NCI-H748 (cell line): ENCODE measurements around the gene PRTN3.
"Not testable (repeated sequence)": the region's sequence is repeated elsewhere in the genome, so short reads cannot be mapped to it uniquely, and the experiment has no call there.

ENCODE experiments used
- DNase-seq: peaks from one replicate; lab custom pipeline; 2025; ENCODE audit not compliant: unreplicated experiment; lab: John Stamatoyannopoulos, UW

PRTN3 gene

DNA sequence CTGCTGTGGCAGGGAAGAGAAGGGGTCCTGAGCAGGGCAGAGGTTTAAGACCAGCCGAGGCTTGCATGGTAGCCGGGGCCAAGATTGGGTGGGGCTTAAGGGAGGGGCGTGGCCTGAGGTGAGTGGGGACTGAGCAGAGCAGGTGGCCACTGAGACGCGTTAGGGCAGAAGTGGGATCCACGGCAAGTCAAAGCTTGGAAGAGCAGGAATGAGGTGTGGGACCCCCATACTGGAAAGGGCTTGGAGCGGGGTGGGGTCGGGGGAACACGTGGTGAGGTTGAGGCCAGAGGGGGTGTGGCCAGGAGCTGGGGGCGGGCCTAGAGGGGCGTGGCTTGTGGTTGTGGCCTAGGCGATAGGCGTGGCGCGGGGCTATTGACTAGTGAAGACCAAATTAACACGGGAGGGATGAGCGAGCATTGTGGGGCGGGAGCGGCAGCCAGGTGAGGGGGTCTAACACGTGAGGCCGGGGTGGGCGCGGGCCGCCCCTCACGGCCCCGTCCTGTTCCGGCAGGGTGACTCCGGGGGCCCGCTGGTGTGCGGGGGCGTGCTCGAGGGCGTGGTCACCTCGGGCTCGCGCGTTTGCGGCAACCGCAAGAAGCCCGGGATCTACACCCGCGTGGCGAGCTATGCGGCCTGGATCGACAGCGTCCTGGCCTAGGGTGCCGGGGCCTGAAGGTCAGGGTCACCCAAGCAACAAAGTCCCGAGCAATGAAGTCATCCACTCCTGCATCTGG, 21.9 kb downstream of the PRTN3 start:
- peak; percentile 58 for DNase-seq

DNA sequence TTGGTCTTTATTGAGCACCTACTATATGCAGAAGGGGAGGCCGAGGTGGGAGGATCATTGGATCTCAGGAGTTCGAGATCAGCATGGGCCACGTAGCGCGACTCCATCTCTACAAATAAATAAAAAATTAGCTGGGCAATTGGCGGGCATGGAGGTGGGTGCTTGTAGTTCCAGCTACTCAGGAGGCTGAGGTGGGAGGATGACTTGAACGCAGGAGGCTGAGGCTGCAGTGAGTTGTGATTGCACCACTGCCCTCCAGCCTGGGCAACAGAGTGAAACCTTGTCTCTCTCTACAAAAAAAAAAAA, 22.5 kb downstream of the PRTN3 start:
- no peak for DNase-seq

DNA sequence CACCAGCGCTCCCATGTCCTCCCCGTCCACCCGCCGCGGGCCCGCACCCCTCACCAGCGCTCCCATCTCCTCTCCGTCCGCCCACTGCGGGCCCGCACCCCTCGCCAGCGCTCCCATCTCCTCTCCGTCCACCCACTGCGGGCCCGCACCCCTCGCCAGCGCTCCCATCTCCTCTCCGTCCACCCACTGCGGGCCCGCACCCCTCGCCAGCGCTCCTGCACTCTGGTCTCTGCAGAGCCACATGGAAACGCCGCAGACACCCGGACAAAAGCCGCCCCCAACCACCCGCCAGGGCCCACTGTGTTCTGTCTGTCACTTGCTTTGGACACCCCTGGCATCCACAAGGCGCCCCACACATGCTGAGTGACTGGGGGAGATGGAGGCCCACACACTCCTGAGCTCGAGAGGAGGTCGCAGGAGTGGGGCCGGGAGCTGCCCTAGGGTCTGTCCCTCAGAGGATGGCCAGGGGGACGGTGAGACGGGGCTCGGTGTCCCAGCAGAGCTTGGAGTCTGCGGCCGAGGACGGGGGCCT, 26.0 kb downstream of the PRTN3 start:
- DNase-seq: no peak

DNA sequence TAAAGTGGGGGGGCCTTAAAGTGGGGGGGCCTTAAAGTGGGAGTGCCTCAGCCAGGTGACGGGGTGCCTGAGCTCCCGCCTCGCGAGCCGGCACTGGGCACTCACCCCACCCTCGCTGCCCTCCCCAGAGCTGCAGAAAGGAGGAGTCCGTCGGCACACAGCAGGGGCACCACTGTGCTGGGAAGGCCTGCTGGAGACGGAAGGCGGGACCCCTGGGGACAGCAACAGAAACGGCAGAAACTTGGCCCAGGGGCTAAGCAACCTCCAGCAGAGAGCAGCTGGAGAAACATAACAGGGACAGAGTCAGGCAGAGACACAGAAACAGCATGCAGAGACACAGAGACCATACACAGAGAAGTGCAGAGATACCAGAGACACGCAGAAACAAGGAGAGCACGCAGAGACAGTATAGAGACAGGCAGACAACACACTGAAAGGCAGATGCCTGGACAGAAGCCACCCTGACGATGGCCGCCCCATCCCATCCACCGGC, 26.5 kb downstream of the PRTN3 start:
- DNase-seq: no peak

DNA sequence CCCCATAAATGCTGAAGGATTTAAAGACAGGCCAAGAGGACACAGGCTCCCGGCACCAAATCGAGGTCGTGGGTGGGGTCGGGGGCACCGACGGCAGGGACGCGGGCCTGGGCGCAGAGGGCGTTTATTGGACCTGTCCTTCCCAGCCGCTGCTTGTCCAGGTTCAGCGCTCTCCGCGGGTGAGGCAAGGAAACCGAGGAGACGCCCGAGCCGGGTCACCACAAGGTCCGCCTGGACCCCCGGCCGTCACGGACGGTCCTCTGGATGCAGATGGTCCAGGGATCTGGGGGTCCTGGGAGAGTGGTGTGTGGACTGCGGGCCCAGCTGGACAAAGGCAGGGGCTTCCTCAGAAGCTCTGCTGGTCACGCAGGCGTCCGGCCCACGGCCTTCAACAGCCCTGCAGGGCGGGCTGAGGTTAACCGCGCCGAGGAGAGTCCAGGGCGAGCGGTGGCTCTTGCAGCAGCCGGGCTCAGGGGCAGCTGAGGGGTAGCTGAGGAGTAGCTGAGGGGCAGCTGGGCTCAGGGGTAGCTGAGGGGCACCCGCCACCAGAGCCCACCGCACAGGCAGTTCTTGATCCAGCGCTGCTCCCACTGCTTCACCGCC, 27.2 kb downstream of the PRTN3 start:
- no peak for DNase-seq

DNA sequence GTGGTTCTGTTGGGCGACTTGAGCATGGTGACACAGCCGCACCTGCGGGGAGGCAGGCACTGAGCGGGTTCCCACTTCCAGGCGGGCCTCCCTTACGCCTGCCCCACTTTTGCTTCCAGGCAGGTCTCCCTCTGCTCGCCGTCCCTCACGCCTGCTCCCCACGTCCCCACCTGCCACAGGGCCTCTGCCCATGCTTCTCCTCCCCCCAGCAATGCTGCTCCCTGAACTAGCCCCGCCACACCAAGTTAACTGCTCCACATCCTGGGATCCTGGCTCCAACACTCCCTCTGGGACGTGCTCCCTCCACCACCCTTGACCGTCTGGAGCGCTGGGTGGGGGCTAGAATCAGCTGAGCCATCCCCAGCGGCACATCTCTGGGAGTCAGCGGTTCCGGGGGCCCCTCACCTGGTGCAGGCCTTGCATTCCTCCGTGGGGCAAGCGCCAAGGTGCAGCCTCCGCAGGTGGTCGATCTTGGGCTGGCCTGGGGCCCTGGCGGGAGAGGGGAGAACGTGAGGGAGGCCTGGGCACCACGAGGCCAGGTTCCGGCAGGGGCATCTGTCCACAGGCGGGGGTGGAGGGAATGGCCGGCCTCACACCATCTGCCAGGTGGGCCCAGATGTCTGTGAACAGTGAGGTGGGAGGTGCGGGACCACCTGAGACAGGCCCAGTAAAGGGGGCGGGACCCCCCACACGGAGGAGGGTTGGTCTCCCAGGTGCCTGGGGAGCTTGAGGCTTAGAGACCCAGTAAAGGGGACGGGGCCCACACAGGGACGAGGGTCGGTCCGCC, 27.9 kb downstream of the PRTN3 start:
- DNase-seq: no peak

DNA sequence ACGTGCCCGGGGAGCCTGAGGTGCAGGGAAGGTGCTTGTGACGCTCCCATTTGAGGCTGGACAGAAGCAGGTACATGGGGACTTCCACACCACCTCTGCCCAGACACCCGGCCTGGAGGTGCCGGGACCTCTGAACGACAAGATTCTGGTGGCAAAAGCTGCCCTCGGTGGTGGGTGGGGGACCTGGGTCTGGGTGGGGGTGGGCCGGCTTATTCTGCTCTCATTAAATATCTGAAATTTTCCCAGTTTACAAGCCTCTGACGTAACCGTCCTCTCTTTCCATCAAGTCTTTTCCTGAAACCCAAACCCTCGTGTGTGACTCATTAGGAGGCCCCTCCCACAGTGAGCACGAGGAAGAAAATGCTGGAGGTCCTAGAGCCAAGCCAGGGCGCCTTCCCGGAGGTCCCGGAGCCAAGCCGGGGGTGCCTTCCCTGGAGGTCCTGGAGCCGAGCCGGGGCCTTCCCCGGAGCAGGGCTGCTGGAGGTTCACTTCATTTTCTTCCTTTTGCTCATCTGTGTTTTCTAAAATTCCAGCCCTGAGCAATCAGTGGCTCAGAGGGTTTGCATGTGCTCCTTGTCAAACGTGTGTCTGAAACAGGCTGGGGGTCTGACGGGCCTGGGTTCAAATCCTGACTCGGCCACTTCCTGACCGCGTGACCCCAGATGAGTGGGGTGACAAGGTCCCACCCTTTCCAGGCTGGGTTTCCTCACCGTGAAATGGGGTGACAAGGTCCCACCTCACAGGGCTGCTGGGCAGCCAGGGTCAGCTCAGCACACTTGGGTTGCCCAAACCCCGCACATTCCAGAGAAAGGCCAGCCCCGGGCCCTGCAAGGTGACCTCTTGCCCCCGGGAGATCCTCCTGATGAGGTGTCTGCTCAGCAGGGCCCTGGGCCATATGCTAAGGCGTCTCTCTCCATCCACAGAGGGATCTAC, 28.7 kb downstream of the PRTN3 start:
- no peak for DNase-seq

DNA sequence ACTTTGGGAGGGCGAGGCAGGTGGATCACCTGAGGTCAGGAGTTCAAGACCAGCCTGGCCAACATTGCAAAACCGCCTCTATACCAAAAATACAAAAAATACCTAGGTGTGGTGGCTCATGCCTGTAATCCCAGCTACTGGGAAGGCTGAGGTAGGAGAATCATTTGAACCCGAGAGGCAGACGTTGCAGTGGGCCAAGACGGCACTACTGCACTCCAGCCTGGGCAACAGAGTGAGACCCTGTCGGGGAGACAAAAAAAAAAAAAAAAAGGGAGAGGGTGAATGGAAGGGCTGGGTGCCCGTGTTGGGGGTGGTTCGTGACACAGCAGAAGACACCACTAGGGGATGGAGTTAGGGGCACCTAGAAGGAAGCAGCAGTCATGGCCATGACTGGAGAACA, 29.5 kb downstream of the PRTN3 start:
- DNase-seq: no peak

DNA sequence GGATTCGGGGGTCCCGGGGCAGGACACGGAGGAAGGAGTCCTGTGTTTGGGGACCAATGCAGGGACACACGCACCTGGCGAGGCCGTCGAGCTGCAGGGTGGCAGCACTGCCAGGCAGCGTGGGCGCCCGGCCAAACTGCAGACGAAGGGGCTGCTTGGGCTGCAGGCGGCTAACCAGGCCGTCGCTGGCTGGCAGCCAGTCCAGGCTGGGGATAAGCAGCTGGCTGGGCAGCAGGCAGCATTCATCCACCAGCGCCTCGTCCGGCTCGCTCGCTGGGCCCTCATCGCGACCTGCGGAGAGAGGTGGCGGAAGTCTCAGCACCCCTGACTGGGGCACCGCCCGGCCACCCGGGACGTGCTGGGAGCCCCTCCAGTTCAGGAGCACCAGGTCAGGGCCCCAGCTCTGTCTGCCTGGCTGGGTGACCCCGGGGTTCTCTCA, 30.2 kb downstream of the PRTN3 start:
- no peak for DNase-seq

DNA sequence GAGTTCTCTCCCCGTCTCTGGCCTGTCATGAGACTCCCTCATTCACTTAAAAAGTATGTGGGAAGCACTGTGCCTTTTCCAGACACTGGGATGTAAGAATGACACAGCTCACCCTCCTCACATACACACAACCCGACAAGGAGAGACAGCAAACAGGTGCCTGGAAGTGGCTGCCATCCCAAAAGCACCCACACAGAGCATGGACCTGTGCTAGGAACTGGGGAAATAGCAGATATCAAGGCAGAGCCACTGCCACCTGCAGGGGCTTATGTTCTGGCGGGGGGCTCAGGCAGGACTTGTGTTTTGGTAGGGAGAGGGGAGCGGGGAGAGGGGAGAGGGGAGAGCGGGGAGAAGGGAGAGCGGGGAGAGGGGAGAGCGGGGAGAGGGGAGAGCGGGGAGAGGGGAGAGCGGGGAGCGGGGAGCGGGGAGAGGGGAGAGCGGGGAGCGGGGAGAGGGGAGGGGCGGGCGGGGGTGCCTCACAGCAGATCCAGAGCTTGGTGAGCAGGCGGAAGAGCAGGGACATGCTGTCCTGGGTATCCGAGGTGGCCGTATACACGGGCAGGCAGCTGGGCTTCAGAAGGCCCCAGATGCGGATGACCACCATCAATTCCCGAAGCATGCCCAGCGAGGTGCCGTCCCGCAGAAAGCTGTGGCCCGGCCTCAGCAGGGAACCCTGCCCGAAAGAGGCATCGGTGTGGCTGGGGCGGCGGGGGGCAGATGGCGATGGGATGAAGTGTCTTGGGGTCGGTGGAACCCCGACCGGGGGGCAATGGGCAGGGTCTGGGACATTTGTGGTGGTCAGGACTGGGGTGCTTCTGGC, 30.9 kb downstream of the PRTN3 start:
- no peak for DNase-seq

DNA sequence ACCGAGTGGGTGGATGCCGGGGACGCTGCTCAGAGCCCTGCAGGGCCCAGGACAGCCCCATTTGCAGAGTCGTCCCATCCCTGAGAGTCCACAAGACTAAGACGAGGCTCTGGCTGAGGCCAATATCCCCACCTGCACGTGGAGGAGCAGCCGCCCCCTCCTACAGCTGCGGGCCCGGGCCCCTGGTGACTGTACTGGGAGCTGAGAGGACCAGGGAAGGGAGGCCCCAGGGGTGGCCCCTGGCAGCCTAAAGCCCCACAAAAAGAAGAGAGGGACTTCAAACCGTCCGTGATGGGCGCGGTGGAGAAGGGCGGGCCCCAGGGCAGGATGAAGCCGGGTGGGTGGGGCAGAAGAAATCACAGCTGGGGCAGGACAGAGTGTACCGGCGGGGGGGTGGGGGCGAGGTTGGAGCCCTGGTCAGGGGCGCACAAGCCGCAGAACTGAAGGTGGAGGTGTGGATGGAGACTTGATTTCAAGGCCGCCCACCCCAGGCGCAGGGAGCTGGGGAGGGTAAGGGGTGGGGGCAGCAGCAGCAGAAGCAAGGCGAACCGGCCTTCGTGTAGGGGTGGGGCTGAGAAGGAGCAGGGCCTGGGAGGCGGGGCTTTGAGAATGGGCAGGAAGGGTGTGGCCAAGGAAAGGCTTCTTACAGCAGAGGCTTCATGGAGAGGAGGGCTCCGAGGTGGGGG, 31.6 kb downstream of the PRTN3 start:
- DNase-seq: peak; percentile 32

DNA sequence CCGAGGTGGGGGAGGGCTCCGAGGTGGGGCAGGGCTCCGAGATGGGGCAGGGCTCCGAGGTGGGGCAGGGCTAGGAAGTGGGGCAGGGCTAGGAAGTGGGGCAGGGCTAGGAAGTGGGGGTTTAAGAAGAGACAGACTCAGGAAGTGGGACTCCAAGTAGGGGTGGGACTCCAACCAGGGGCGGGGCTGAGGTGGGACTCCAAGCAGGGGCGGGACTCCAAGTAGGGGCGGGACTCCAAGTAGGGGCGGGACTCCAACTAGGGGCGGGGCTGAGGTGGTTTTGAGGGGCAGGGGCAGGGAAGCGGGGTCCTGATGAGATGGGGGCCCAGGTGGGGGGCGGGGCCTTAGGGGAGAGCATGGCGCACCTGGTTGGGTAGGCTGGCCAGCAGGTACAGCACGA, 32.3 kb downstream of the PRTN3 start:
- DNase-seq: no peak

DNA sequence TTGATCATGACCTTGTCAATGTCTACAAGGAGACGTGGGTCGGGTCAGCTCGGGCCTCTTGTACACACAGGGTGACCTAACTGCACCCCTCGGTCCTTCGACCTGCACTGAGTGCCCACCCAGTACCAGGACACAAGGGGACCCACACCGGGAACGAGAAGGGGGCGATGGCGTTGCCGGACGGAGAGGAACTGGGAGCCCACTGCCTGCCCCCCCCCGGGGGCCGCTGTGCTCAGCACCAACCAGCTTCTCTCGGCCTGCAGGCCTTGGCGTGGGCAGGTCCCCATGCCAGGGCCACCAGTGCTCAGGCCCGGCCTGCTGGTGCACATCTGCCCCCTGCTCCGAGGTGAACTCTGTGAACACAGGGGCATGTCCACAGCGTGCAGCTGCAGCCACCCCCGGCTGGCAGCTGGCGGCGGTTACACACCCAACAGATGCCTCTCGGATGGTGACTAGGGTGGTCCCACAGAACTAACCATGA, 32.8 kb downstream of the PRTN3 start:
- no peak for DNase-seq

DNA sequence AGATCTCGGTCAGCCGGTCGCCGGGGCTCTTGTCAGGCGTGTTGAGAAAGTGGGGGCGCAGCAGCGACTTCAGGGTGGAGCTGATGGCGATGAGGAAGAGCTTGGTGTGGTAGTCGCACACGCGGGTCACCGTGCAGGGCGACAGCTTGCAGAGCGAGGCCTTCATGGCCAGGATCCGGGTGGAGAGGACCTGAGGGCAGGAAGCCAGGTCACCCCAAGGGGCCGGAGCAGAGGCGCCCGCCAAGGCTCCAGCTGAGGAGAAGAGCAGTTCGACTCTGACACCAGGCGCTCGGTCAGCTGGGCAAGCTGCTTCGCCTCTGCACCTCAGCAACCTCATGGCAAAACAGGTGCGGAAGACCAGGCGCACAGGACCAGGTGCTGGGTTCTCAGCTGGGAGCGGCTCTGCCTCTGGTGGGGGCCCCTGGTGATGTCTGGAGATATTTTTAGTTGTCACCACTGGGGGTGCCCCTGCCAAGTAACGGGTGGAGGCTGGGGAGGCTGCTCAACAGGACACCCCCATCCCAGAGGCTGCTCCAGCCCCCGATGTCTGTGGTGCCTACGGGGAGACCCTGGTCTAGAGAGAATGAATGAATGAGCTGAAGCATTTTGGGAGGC, 34.6 kb downstream of the PRTN3 start:
- DNase-seq: no peak

DNA sequence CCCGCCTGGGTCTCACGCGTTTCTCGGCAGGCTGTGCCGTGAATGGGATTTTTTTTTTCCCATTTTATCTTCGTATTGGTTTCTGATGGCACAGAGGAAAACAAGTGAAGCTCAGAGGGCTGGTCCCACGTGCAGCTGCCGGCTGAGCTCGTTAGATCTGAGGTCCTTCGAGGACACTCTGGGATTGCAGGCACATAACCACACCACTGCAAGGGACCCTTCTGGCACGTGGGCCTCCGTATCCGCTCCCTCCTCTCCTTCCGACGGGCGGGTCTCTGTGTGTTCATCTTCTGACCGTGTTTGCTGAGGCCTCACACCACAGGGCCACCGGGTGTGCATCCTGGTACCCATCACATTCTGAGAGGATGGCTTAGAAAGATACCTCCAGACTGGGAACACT, 35.3 kb downstream of the PRTN3 start:
- no peak for DNase-seq

DNA sequence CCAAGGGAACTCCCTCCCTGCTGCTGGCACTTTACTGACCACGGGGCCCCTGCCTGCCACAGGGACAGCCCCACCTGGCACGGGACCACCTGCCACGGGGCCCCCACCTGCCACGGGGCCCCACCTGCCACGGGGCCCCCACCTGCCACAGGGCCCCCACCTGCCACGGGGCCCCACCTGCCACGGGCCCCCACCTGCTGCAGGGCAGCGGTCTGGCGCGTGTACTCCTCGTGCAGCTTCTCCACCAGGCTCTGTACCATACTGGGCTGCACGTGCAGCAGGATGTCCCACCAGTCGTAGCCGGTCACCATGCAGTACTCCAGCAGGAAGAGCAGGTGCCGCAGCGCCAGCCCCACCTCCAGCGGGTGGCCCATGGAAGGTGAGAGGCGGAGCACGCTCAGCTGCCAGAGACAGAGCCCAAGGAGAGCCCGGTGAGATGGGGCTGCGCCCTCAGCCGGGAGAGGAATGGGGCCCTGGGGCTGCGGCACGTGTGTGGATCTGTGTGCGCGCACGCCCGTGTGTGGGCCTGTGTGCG, 36.0 kb downstream of the PRTN3 start:
- DNase-seq: no peak

DNA sequence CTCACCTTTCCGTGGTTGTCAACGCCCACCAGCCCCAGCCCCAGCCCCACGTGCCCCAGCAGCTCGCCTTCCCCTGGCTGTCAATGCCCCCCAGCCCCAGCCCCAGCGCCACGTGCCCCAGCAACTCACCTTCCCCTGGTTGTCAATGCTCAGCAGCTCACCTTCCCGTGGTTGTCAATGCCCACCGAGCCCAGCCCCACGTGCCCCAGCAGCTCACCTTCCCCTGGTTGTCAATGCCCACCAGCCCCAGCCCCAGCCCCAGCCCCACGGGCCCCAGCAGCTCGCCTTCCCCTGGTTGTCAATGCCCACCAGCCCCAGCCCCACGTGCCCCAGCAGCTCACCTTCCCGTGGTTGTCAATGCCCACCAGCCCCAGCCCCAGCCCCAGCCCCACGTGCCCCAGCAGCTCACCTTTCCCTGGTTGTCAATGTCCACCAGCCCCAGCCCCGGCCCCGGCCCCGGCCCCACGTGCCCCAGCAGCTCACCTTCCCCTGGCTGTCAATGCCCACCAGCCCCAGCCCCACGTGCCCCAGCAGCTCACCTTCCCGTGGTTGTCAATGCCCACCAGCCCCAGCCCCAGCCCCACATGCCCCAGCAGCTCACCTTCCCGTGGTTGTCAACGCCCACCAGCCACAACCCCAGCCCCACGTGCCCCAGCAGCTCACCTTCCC, 37.3 kb downstream of the PRTN3 start:
- not testable (repeated sequence) for DNase-seq
